ENCODE data around the gene SLC35B4.

The SLC35B4 gene

GRCh38 chr7:134293002-134293740 lies 23.6 kb downstream of the SLC35B4 start:
- H3K4me3 ChIP-seq (ENCODE audit: low read depth, low read length) = no peak overlapping the region

GRCh38 chr7:134290286-134290685 lies 26.4 kb downstream of the SLC35B4 start:
- no peak overlapping the region for H3K4me3 ChIP-seq (ENCODE audit: low read depth, low read length)

GRCh38 chr7:134289841-134290240 lies 26.9 kb downstream of the SLC35B4 start:
- no peak overlapping the region for H3K4me3 ChIP-seq (ENCODE audit: low read depth, low read length)

- no peak overlapping the region for H3K4me3 ChIP-seq (ENCODE audit: low read depth, low read length)
These were observed 27.3 kb downstream of the SLC35B4 start for GRCh38 chr7:134289423-134289822.

- H3K4me3 ChIP-seq (ENCODE audit: low read depth, low read length) = no peak overlapping the region
These were observed 28.6 kb downstream of the SLC35B4 start for GRCh38 chr7:134287916-134288659.

- no peak overlapping the region for H3K4me3 ChIP-seq (ENCODE audit: low read depth, low read length)
These were observed 31.8 kb downstream of the SLC35B4 start for GRCh38 chr7:134284952-134285351.

GRCh38 chr7:134284011-134284410 lies 32.7 kb downstream of the SLC35B4 start:
- no peak overlapping the region for H3K4me3 ChIP-seq (ENCODE audit: low read depth, low read length)

GRCh38 chr7:134280508-134280907 lies 36.2 kb downstream of the SLC35B4 start:
- H3K4me3 ChIP-seq (ENCODE audit: low read depth, low read length) = no peak overlapping the region

GRCh38 chr7:134279898-134280297 lies 36.8 kb downstream of the SLC35B4 start:
- no peak overlapping the region for H3K4me3 ChIP-seq (ENCODE audit: low read depth, low read length)

GRCh38 chr7:134279336-134279735 lies 37.4 kb downstream of the SLC35B4 start:
- H3K4me3 ChIP-seq (ENCODE audit: low read depth, low read length) = no peak overlapping the region

- H3K4me3 ChIP-seq (ENCODE audit: low read depth, low read length) = no peak overlapping the region
These were observed 38.1 kb downstream of the SLC35B4 start for GRCh38 chr7:134278502-134279153.

- no peak overlapping the region for H3K4me3 ChIP-seq (ENCODE audit: low read depth, low read length)
These were observed 39.8 kb downstream of the SLC35B4 start for GRCh38 chr7:134276951-134277350.

- H3K4me3 ChIP-seq (ENCODE audit: low read depth, low read length) = no peak overlapping the region
These were observed 54.4 kb downstream of the SLC35B4 start for GRCh38 chr7:134262322-134262721.

- no peak overlapping the region for H3K4me3 ChIP-seq (ENCODE audit: low read depth, low read length)
These were observed 60.9 kb downstream of the SLC35B4 start for GRCh38 chr7:134255814-134256213.

GRCh38 chr7:134254311-134254710 lies 62.4 kb downstream of the SLC35B4 start:
- no peak overlapping the region for H3K4me3 ChIP-seq (ENCODE audit: low read depth, low read length)

GRCh38 chr7:134248196-134248595 lies 68.5 kb downstream of the SLC35B4 start:
- no peak overlapping the region for H3K4me3 ChIP-seq (ENCODE audit: low read depth, low read length)

GRCh38 chr7:134246761-134247160 lies 70.0 kb downstream of the SLC35B4 start:
- H3K4me3 ChIP-seq (ENCODE audit: low read depth, low read length) = no peak overlapping the region

- no peak overlapping the region for H3K4me3 ChIP-seq (ENCODE audit: low read depth, low read length)
These were observed 70.4 kb downstream of the SLC35B4 start for GRCh38 chr7:134246347-134246746.

GRCh38 chr7:134245253-134245652 lies 71.5 kb downstream of the SLC35B4 start:
- no peak overlapping the region for H3K4me3 ChIP-seq (ENCODE audit: low read depth, low read length)
